Measurements from ENCODE around the gene PLXNA2. TPM values are rescaled to one million over a fixed set of nuclear protein-coding genes. Genes with fewer than 3 reads are reported as not detected.

The PLXNA2 gene
- total and polyA plus RNA-seq, 3 donors from 2014 or later, result 4.1 to 5.5 (median 4.7) TPM

DNA sequence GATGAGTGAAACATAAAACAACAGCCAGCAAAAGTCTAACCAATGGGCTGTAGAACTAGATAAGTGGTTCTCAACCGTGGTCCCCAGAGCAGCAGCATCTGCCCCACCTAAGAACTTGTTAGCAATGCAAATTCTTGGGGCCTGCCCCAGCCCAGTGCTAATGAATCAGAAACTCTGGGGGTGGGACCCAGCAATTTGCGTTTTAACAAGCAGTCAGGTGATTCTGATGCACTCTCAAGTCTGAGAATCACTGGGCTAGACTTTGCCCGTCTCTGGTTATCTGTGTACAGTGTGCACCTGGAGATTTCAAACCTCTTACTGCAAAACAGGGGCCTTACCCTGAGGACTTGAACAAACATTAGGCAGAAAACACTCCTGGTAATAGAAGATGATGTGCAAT, 66.5 kb downstream of the PLXNA2 start:
- no peak for DNase-seq
- Histone ChIP-seq H3K27ac (no peak overlapping the region), H3K9me3 (no peaks in the 10 kb centered on the region), H3K36me3 (ENCODE audit: low read depth, missing control alignments) (no peaks in the 10 kb centered on the region), H3K4me1 (peaks cover 13% of the 10 kb centered on the region), H3K27me3 (no peaks in the 10 kb centered on the region), H3K4me3 (no peak overlapping the region)
- 72 to 84% methylated on average over 3 of the region's 3 CpGs for WGBS, 2 donors
- intact Hi-C loops (cut with DNase I; ENCODE audit: low total_unique reads), result no loop called here
- no peak for TF ChIP-seq POLR2A (IDR thresholded peaks at IDR 0.05)
- TF ChIP-seq, protein P1, sequence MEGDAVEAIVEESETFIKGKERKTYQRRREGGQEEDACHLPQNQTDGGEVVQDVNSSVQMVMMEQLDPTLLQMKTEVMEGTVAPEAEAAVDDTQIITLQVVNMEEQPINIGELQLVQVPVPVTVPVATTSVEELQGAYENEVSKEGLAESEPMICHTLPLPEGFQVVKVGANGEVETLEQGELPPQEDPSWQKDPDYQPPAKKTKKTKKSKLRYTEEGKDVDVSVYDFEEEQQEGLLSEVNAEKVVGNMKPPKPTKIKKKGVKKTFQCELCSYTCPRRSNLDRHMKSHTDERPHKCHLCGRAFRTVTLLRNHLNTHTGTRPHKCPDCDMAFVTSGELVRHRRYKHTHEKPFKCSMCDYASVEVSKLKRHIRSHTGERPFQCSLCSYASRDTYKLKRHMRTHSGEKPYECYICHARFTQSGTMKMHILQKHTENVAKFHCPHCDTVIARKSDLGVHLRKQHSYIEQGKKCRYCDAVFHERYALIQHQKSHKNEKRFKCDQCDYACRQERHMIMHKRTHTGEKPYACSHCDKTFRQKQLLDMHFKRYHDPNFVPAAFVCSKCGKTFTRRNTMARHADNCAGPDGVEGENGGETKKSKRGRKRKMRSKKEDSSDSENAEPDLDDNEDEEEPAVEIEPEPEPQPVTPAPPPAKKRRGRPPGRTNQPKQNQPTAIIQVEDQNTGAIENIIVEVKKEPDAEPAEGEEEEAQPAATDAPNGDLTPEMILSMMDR (IDR thresholded peaks at IDR 0.05), result no peak

DNA sequence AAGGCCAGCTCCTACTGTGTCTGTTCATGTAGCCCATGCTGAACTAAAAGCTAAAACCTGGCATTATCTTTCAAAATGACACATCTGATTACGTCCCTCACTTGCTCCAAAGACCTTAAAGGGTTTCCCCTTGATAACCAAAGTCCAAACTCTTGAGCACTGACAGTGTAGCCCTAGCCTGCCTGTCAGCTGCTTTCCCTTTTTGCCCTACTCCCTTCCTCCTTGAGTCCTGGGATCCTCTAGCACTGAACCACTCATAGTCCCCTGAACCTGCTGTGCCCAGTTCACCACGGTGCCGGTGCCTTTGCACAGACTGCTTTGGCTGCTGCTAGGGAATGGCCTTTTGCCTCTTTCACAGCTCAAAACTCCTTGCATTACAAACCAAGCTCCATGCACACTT, 67.5 kb downstream of the PLXNA2 start:
- H3K4me3 ChIP-seq, result no peak overlapping the region
- WGBS, 2 donors, result 93 to 94% methylated on average over 3 of the region's 3 CpGs
- H3K27ac ChIP-seq, result no peak overlapping the region
- no peaks in the 10 kb centered on the region for H3K9me3 ChIP-seq
- intact Hi-C loops (cut with DNase I; ENCODE audit: low total_unique reads), result no loop called here
- no peak for TF ChIP-seq POLR2A (IDR thresholded peaks at IDR 0.05)
- TF ChIP-seq, protein P1 (IDR thresholded peaks at IDR 0.05), result no peak
- H3K27me3 ChIP-seq, result no peaks in the 10 kb centered on the region
- H3K36me3 ChIP-seq (ENCODE audit: low read depth, missing control alignments), result no peaks in the 10 kb centered on the region
- no peak for DNase-seq
- H3K4me1 ChIP-seq, result peaks cover 9% of the 10 kb centered on the region

DNA sequence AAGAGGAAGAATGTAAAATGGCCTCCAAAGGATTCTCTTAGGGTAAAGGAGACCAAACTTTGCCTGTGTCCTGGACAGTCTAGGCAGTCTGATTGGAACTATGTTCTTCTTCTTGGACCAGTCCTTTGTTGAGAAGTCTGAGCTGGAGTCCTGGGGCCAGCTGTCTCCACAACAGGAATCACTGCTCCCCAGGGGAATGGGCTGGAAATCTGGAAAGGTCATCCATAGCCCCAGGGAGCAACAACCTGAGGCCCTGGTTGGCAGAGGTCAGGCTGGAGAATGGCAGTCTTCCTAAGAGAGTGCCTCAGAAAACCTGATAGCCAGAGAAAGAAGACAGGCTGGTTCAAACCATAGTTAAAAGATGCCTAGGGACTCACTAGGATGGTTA, 68.7 kb downstream of the PLXNA2 start:
- Histone ChIP-seq H3K27ac (no peak overlapping the region), H3K9me3 (no peaks in the 10 kb centered on the region), H3K27me3 (no peaks in the 10 kb centered on the region), H3K4me3 (no peak overlapping the region), H3K4me1 (no peaks in the 10 kb centered on the region), H3K36me3 (ENCODE audit: low read depth, missing control alignments) (no peaks in the 10 kb centered on the region)
- TF ChIP-seq, protein P1 (IDR thresholded peaks at IDR 0.05), result no peak
- no peak for TF ChIP-seq POLR2A (IDR thresholded peaks at IDR 0.05)
- intact Hi-C loops (cut with DNase I; ENCODE audit: low total_unique reads), result no loop called here
- no peak for DNase-seq

DNA sequence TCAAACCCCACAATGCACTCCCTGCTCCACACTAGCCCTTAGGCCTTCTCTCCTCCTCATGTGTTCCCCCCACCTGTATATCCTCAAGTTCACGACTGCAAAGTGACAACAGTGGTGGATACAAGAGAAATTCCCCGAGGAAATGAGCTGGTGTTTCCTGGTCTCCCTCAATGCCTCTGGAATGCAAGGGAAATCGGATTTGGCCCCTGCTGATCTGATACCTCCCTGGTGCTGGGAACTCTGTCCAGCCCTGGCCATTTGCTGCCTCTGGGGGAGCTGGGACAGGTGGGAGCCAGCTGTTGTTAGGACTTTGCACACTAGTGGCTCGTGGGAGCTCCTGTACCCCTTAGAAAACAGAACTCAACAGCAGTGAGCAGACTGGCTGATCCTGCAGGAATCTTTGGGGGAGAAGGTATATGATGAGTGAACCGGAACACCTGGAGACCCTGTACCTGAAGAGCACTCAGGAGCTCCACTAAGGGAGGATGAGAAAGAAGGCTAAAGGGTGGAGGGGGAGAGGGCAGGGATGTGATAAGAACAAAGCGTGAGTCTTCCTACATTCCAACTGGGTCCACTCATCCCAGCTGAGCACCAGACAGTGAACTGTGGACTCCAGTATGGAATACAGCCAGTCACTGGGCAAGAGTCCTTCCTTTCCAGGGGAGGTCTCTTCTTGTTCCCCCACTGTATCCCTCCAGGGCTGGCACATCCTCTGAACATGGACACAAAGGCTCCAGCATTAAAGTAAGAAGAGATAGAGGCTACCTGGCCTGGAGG, 69.3 kb downstream of the PLXNA2 start:
- TF ChIP-seq, protein P1 (IDR thresholded peaks at IDR 0.05), result no peak
- no peak for TF ChIP-seq POLR2A (IDR thresholded peaks at IDR 0.05)
- WGBS, 2 donors, result 76 to 86% methylated on average over 6 of the region's 6 CpGs
- Histone ChIP-seq H3K36me3 (ENCODE audit: low read depth, missing control alignments) (no peaks in the 10 kb centered on the region), H3K27me3 (no peaks in the 10 kb centered on the region), H3K4me1 (no peaks in the 10 kb centered on the region), H3K4me3 (no peak overlapping the region), H3K27ac (no peak overlapping the region), H3K9me3 (no peaks in the 10 kb centered on the region)
- intact Hi-C loops (cut with DNase I; ENCODE audit: low total_unique reads), result no loop called here
- no peak for DNase-seq

DNA sequence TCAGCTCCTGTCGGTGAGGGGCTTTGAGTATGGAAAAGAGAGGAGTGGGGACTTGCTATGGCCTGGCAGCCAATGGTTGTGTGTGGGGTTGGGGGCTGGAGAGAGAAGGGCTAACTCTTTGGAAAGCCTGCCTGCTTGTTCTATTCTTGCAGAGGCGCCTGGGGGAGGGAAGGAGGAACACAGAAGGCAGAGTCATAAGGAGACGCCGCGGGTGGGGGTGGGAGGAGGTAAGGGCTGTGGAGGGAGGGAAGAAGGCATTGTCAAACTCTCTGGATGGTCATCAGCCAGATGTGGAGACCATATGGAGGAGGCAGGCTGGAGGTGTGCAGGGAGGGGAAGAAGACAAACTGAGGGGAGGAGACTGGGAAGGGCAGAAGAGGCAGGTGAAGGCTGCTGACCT, 70.0 kb downstream of the PLXNA2 start:
- Histone ChIP-seq H3K27ac (no peak overlapping the region), H3K4me1 (no peaks in the 10 kb centered on the region), H3K9me3 (no peaks in the 10 kb centered on the region), H3K4me3 (no peak overlapping the region), H3K36me3 (ENCODE audit: low read depth, missing control alignments) (no peaks in the 10 kb centered on the region), H3K27me3 (no peaks in the 10 kb centered on the region)
- TF ChIP-seq, protein P1 (IDR thresholded peaks at IDR 0.05), result no peak
- no peak for TF ChIP-seq POLR2A (IDR thresholded peaks at IDR 0.05)
- 75 to 83% methylated on average over 5 of the region's 5 CpGs for WGBS, 2 donors
- intact Hi-C loops (cut with DNase I; ENCODE audit: low total_unique reads), result no loop called here
- no peak for DNase-seq
